ENCODE results near the gene LTC4S.
A peak's percentile ranks its signal among the peaks of the same experiment; 100 is the strongest.

Gene LTC4S

DNA sequence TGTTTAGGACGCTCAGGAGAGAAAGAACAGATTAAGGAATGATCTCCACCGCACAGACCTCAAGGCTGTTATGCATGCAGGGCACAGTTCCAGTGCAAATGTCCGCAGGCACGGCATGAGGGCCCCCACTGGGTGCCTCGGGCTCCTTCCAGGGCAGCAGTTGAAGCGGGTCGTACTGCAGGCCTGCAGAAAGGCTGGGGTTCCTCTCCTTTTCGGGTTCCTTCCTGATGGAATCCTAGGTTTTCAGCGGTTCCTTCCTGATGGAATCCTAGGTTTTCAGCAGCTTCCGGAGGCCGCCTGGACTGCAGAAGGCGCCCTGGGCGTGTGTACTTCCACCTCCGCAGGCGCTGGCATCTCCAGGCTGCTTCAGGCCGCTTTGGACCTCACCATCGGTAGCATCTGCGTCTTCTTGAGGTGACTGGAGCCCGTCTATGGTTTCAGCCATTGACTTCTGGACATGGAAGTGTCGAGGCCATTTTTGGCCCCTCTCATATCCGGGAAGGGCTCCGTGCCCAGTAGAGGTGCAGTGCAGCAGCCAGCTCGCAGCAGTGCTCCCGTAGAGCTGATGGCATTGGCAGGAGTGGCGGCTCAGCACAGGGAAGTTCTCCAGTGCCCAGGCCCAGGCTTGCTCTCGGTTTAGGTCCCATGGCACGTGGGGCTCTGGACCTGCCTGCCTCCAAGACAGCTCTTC, 18.5 kb downstream of the LTC4S start:
- no peak for DNase-seq (ENCODE audit: low read depth)

DNA sequence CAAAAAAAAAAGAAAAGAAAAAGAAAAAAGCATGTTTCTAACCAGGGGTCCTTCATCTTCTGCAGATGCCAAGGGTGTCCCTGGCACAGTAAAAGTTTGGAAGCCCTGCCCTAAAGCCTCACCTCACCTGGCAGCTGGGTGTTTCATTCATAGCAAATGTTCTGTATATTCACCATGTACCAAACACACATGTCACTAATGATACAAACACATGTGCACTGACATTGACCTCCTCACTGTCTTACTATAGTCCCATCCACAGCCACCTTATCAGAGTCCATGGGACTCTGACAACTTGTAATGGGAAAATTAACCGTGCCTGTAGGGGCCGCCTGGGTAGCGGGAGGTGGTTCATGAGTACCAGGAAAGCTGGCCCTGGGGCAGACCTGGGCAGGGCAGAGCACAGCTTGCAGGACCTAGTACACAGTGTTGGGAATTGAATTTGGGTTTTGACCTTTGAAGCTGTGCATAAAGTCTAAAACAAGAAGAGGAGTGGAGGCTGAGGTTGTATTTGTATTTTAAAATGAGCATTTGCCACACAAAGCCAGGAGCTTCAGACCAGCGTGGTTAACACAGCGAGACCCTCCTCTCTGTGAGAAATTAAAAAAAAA, 19.3 kb downstream of the LTC4S start:
- no peak for DNase-seq (ENCODE audit: low read depth)

DNA sequence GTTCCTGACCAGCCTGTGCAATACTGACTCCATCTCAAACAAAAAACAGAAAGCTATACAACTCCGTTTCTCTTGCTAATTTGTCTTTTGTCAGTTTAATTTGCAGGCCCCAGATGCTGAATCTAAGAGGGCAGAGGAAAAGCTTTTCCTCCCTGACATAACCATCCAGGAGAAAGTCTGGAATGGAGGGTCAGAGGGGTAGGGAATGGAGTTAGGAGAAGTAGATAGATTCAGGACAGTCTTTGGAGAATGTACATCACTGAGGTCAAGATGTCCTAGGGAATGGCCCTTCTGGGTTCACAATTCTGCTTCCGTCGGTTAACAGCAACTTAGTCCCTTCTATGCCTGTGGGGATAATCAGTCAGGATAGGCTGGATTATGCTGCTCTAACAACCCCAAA, 20.3 kb downstream of the LTC4S start:
- no peak for DNase-seq (ENCODE audit: low read depth)

DNA sequence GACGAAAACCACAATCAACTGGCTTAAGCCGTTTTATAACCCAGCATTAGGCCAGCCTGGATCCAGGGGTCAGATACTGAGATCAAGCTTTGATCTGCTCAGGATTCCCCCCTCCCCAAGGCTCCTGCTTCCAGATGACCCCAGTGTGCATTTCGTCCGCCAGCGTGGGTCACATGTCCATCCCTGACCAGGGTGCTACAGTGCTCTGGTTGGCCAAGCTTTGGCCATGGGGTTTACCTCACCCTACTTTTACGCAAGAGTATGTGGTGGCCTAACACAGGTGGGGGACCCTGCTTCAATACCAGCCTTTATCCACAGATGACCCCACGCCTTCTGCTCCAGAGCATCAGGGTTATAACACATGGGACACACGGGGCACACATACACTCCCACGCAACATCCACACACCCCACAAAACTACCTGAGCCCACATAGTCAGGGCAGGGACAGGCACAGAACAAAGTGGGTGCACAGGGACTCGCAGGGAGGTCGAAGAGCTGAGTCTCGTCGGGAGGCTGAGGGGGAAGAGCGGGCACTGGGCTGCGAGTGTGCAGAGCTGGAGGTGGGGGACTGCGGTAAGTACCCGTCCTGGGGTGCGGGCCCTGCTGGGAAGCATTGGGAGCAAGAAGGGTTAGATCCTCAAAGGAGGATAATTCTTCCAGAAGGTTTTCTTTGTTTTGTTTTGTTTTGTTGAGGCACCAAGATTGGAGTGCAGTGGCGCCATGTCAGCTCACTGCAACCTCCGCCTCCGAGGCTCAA, 21.9 kb downstream of the LTC4S start:
- no peak for DNase-seq (ENCODE audit: low read depth)

GRCh38 chr5:179816401-179816795, 22.6 kb downstream of the LTC4S start:
- DNase-seq (ENCODE audit: low read depth): no peak

- no peak for DNase-seq (ENCODE audit: low read depth)
These were observed 23.1 kb downstream of the LTC4S start for GRCh38 chr5:179816796-179817469.

GRCh38 chr5:179817470-179817840, 23.7 kb downstream of the LTC4S start:
- DNase-seq (ENCODE audit: low read depth): no peak

DNA sequence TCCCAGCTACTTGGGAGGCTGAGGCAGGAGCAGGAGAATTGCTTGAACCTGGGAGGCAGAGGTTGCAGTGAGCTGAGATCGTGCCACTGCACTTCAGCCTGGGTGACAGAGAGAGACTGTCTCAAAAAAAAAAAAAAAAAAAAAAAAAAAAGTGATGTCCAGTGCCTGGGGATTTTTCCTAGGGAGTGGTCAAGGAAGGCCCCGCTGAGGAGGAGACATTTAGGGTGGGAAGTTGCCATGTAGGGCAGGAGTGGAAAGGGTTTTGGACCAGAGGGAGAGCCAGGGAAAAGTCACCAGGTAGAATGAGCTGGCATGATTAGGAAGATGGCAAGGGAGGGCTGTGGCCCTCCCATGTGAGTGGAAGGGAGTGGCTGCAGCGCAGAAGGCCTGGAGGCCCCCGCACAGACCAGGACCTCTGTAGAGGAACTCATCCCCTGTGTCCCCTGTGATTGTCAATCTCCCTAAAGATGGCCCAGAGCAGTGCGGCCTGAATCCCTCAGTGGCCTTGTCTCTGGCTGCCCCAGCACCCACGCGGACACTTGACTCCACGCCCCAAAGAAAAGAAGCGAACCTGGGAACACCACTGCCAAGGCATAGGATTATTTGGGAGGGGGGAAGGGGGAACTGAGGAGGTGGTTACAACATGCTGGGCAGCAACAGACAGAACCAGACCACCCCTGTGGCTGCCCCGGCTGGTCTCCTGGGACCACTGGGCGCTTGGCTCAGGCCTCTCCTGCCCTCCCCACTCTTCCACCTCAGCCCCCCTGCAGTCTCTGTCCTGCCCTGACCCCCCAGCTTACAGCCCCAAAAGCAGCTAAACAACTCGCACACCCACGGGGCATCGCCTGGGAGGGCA, 24.3 kb downstream of the LTC4S start:
- DNase-seq (ENCODE audit: low read depth): no peak

DNA sequence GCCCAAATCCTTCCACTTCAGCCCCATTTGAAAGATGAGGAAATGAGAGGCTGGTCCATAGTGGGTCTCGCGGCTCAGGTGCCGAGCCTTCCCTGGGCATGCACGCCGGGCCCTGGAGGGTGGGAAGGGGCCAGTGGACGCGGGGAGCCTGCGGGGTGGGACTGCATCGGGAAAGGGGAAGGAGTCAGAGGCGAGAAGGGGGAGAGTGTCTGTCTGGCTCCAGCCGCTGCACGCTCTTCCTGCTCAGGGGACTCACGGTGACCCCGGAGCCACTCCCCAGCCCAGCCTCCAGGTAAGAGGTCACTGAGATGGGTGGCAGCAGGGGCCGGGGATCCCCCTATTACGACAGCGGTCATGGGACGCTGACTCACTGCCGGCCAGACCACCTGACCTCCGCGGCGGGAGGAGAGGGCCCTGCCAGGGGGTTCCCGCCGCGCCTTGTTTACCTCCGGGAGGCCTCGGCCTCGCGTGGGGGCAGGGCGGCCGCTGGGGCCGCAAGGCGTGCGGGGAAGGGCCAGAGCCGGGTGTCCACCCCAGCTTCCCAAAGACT, 25.0 kb downstream of the LTC4S start:
- DNase-seq (ENCODE audit: low read depth): peak; percentile 83

- DNase-seq (ENCODE audit: low read depth): no peak
These were observed 25.7 kb downstream of the LTC4S start for GRCh38 chr5:179819296-179820126.

GRCh38 chr5:179820127-179820482, 26.3 kb downstream of the LTC4S start:
- DNase-seq (ENCODE audit: low read depth): no peak

DNA sequence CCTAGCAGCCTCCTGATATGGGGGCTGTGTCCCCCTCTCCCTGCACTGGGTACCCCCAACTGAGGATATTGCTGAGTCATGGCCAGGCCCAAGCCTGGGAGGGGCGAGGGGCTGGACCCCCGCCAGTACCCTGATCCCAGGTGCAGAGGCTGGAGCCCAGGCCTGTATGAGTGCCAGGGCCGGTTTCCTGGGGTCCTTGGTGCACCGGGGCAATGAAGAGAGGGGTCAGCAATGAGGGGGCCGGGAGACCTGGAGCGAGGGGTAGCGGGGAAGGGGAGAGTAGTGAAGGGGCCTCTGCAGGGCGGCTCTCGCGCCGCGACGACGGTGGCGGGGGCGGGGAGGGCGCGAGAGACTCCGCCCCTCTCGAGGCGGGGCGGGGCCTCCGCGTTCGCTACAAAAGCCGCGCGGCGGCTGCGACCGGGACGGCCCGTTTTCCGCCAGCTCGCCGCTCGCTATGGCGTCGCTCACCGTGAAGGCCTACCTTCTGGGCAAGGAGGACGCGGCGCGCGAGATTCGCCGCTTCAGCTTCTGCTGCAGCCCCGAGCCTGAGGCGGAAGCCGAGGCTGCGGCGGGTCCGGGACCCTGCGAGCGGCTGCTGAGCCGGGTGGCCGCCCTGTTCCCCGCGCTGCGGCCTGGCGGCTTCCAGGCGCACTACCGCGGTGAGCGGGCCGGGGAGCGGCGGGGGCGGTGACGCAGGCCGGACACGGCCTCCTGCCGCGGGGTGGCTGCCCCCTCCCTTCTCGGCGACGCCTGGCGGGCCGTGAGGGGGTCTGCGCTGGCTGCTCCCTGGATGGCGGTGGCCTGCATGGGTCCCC, 26.9 kb downstream of the LTC4S start, which contains the start of gene SQSTM1:
TSS of gene SQSTM1 (plus strand) at position 423 of the 815 bp plus-strand sequence. CDS start at position 455, 32 bp downstream.
- DNase-seq (ENCODE audit: low read depth): peak; percentile 74

DNA sequence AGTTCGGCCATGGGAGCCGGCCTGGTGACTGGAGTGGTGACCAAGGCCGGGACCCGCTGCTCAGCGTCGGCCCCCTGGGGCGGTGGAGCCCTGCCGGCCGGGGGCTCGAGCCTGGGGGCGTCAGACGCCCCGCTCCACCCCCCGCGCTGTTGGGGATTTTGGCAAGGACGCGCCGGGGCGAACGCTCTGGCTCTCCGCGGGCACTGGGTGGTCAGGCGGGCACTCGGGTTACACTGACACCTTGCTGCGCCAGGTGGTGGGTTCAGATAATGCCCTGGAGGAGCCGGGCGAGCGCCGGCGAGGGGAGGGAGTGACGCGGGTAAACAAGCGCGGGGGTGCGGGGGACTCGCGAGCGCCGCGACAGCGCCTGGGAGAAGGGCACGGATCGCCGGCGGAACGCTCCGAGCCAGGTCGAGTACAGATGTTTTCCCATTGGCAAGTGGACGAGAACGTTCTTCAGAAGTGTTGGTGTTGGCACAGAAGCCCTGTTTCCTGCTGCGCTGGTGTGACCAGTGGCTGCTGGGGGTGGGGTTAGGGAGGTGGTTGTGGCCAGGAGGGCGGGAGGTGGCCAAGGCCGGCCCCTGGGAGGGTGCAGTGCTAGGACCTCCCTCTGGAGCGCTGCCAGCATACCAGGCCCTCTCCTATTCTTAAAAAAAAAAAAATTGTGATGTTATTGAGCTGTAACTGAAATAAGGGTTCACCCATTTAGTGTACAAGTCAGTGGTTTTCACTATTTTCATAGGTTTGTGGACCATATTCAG, 27.7 kb downstream of the LTC4S start:
- DNase-seq (ENCODE audit: low read depth): peak; percentile 72

DNA sequence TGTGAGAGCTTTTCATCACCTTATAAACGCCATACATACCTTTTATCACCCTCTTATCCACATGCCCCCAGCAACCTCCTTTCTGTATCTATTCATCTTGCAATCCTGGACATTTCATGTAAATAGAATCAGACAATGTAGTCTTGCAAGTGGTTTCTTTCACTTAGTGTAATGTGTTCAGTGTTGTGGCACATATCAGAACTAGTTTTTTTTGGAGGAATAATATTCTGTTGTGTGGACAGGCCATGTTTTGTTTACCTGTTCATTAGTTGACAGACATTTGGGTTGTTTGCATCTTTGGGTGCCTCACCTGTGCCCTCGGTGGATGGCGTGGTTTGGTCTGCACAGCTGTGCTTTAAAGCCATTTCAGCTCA, 28.3 kb downstream of the LTC4S start:
- DNase-seq (ENCODE audit: low read depth): no peak

- no peak for DNase-seq (ENCODE audit: low read depth)
These were observed 28.7 kb downstream of the LTC4S start for GRCh38 chr5:179822444-179822990.

GRCh38 chr5:179823937-179824744, 30.4 kb downstream of the LTC4S start:
- DNase-seq (ENCODE audit: low read depth): no peak

DNA sequence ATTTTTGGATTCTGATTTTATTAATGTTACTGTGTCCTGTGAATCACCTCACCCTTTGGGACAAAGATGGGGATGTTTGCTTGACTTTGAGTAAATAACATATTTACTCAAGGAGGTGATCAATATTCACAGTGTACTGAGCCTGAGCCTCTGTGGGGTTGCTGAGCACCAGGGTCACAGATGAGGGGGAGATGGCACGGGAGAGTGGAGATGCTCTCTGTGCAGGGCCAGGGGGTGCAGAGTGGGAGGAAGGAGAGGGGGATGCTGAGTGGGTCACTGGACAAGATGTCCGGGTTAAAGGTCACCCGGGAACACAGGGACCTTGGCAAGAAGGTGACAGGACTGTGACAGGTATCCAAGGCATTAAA, 30.9 kb downstream of the LTC4S start:
- DNase-seq (ENCODE audit: low read depth): no peak

DNA sequence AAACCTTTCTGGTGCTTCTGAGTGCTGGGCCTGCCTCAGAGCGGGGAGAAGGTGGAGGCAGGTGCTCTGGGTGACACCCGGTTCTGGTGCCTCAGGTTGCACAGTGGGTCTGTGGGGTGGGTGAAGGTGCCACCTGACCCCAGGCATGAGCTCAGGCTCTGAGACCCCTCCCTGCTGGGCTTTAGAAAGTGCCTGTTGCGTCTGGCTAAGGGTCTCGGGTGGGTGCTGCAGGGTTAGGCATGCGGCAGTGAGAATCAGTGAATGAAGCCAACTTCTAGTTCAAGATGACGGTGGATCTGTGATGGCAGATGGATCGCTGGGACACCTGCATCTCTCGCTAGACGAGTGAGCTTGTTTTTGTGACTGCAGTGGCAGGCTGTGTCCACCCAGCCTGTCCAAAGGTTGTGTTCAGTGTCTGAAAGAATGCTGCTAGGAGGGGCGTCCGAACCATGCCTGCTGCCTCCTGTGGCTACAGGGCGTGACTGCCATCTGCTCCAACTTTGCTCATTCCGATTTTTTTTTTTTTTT, 31.9 kb downstream of the LTC4S start:
- DNase-seq (ENCODE audit: low read depth): no peak
